Inflammatory macrophage treated with lipopolysaccharide for 4 hours (primary cell): ENCODE data around the gene CNOT6L.
"Not testable (repeated sequence)": the region's sequence is repeated elsewhere in the genome, so short reads cannot be mapped to it uniquely, and the experiment has no call there.

ENCODE experiments used
- DNase-seq: peaks from one replicate; pipeline ENCODE4 v3.0.0-alpha.2; 2020

Gene CNOT6L

GRCh38 chr4:77819843-77820648 is 878 bp upstream of the CNOT6L start:
- DNase-seq = peak; percentile 91

GRCh38 chr4:77819404-77819842 is 255 bp upstream of the CNOT6L start:
- DNase-seq = peak; percentile 88

GRCh38 chr4:77818073-77818601 is 1.0 kb downstream of the CNOT6L start:
- peak; percentile 86 for DNase-seq

- no peak for DNase-seq
These were observed 1.7 kb downstream of the CNOT6L start for GRCh38 chr4:77817304-77818072.

GRCh38 chr4:77816546-77816945 is 2.6 kb downstream of the CNOT6L start:
- DNase-seq = peak; percentile 58

- DNase-seq = no peak
These were observed 3.5 kb downstream of the CNOT6L start for GRCh38 chr4:77815636-77816035.

- DNase-seq = peak; percentile 7
These were observed 13.3 kb downstream of the CNOT6L start for GRCh38 chr4:77805840-77806239.

GRCh38 chr4:77804471-77804870 is 14.7 kb downstream of the CNOT6L start:
- no peak for DNase-seq

- DNase-seq = no peak
These were observed 16.8 kb downstream of the CNOT6L start for GRCh38 chr4:77802402-77802801.

- peak; percentile 16 for DNase-seq
These were observed 17.9 kb downstream of the CNOT6L start for GRCh38 chr4:77801260-77801608.

- no peak for DNase-seq
These were observed 18.5 kb downstream of the CNOT6L start for GRCh38 chr4:77800483-77801259.

- no peak for DNase-seq
These were observed 19.1 kb downstream of the CNOT6L start for GRCh38 chr4:77800077-77800476.

GRCh38 chr4:77798385-77798784 is 20.8 kb downstream of the CNOT6L start:
- DNase-seq = no peak

GRCh38 chr4:77797239-77797638 is 21.9 kb downstream of the CNOT6L start:
- no peak for DNase-seq

GRCh38 chr4:77795326-77795725 is 23.8 kb downstream of the CNOT6L start:
- peak; percentile 8 for DNase-seq

- no peak for DNase-seq
These were observed 29.0 kb downstream of the CNOT6L start for GRCh38 chr4:77790146-77790545.

- DNase-seq = no peak
These were observed 30.2 kb downstream of the CNOT6L start for GRCh38 chr4:77788990-77789389.

- no peak for DNase-seq
These were observed 31.2 kb downstream of the CNOT6L start for GRCh38 chr4:77787969-77788368.

- no peak for DNase-seq
These were observed 33.5 kb downstream of the CNOT6L start for GRCh38 chr4:77785669-77786068.

- DNase-seq = no peak
These were observed 35.3 kb downstream of the CNOT6L start for GRCh38 chr4:77783895-77784294.

- no peak for DNase-seq
These were observed 36.9 kb downstream of the CNOT6L start for GRCh38 chr4:77782102-77782835.

GRCh38 chr4:77780762-77781161 is 38.4 kb downstream of the CNOT6L start:
- DNase-seq = not testable (repeated sequence)
